Esophagus muscularis mucosa (tissue), 4 donors: ENCODE measurements around the gene SEMA5B. TPM values are rescaled to one million over a fixed set of nuclear protein-coding genes. Genes with fewer than 3 reads are reported as not detected.

ENCODE experiments used
- DNase-seq: peaks from one replicate; pipeline ENCODE4 v3.0.0-alpha.2; 2017; ENCODE audit errors: extremely low spot score
- H3K27ac ChIP-seq, 4 donors: fragments of 200-600 bp; sonication (generic); replicated peaks in 1 of 4; 1 replicate in 3 of 4; 2 replicates in 1 of 4; pipeline ENCODE4 v1.5.1; 2016 to 2019; ENCODE audit warnings: mild to moderate bottlenecking in 1 of 4
- H3K27me3 ChIP-seq, 4 donors: fragments of 200-600 bp; sonication (generic); one replicate each; pipeline versions ENCODE4 v1.5.1 to v1.6.0; 2016 to 2019
- H3K36me3 ChIP-seq, 4 donors: fragments of 200-600 bp; sonication (generic); one replicate each; pipeline ENCODE4 v1.5.1; 2016 to 2019
- H3K4me1 ChIP-seq, 4 donors: fragments of 200-600 bp; sonication (generic); one replicate each; pipeline ENCODE4 v1.5.1; 2016 to 2019
- H3K4me3 ChIP-seq, 4 donors: fragments of 200-600 bp; sonication (generic); 1 replicate in 2 of 4; 2 replicates in 2 of 4; pipeline ENCODE4 v1.5.1; 2016 to 2019; ENCODE audit warnings: mild to moderate bottlenecking in 4 of 4, moderate library complexity in 1 of 4
- H3K9me3 ChIP-seq, 4 donors: fragments of 200-600 bp; sonication (generic); 1 replicate in 3 of 4; 2 replicates in 1 of 4; pipeline ENCODE4 v1.5.1; 2016 to 2019
- CTCF ChIP-seq, 3 experiments: fragments of 200-600 bp in 2 of 3; fragments of 450-650 bp in 1 of 3; sonication (generic) in 2 of 3; IDR thresholded peaks; one replicate each; pipeline ENCODE4 v1.5.1; 2017 to 2019; ENCODE audit warnings: antibody characterized with exemption in 3 of 3, mild to moderate bottlenecking in 2 of 3, moderate library complexity in 1 of 3
- EP300 ChIP-seq: sonication (generic); formaldehyde crosslinking; IDR thresholded peaks from one replicate; pipeline ENCODE4 v1.6.1; 2017; ENCODE audit warnings: antibody characterized with exemption
- POLR2A ChIP-seq: fragments of 450-650 bp; IDR thresholded peaks from one replicate; pipeline ENCODE4 v1.6.1; 2017; ENCODE audit warnings: antibody characterized with exemption, moderate library complexity, mild to moderate bottlenecking, low read depth
- POLR2AphosphoS5 ChIP-seq, 2 donors: sonication (generic); formaldehyde crosslinking; IDR thresholded peaks; one replicate each; pipeline ENCODE4 v1.6.1; 2017; ENCODE audit warnings: antibody characterized with exemption in 2 of 2
- WGBS: methylation state at CpG from one replicate; pipeline ENCODE4 v1.1.5; 2018; 5-methylcytosine and 5-hydroxymethylcytosine counted together
- intact Hi-C: fragments of 100-400 bp; cut with DNase I; formaldehyde crosslinking; loops from one replicate; pipeline ENCODE4 v1.15.1; 2023
- total RNA-seq, 4 donors: library from RNA; depleted of rRNA; stranded (reverse); fragments of >200 nt; gene quantifications; one replicate each; pipeline versions ENCODE4 v1.1.0 to v1.2.1, GENCODE V29; 2016

The SEMA5B gene
- total RNA-seq, 4 donors from 2014 or later = under 0.01 to 1.6 (median 0.34) TPM

- H3K27ac ChIP-seq = no peak overlapping the region
- no peaks in the 10 kb centered on the region for H3K36me3 ChIP-seq
- no peak for DNase-seq
These were observed 18.9 kb upstream of the SEMA5B start for GRCh38 chr3:123046262-123047061.

GRCh38 chr3:123044981-123045763, 17.6 kb upstream of the SEMA5B start:
- H3K4me3 ChIP-seq = no peak overlapping the region
- TF ChIP-seq CTCF (IDR thresholded peaks at IDR 0.05) (no peak), POLR2AphosphoS5 (IDR thresholded peaks at IDR 0.05) (no peak), EP300 (no peak), POLR2A (no peak)
- no peaks in the 10 kb centered on the region for H3K4me1 ChIP-seq
- no peak overlapping the region for H3K27ac ChIP-seq
- 68% methylated on average over 5 of the region's 5 CpGs for WGBS
- no peaks in the 10 kb centered on the region for H3K36me3 ChIP-seq
- intact Hi-C loops = no loop called here
- DNase-seq = no peak
- no peaks in the 10 kb centered on the region for H3K9me3 ChIP-seq
- no peaks in the 10 kb centered on the region for H3K27me3 ChIP-seq

More at GRCh38 chr3:123046262-123047061, 18.9 kb upstream of the SEMA5B start:
- TF ChIP-seq CTCF (IDR thresholded peaks at IDR 0.05) = no peak
- no peak for TF ChIP-seq POLR2AphosphoS5 (IDR thresholded peaks at IDR 0.05)
- no peak for TF ChIP-seq POLR2A
- no peak for TF ChIP-seq EP300
- 67% methylated on average over 10 of the region's 10 CpGs for WGBS
- Histone ChIP-seq H3K4me1 (no peaks in the 10 kb centered on the region), H3K9me3 (no peaks in the 10 kb centered on the region), H3K27me3 (no peaks in the 10 kb centered on the region), H3K4me3 (no peak overlapping the region)
- intact Hi-C loops = no loop called here

- WGBS = 87% methylated on average over 6 of the region's 6 CpGs
- intact Hi-C loops = no loop called here
- TF ChIP-seq POLR2AphosphoS5 (IDR thresholded peaks at IDR 0.05) (no peak), EP300 (no peak), POLR2A (no peak), CTCF (IDR thresholded peaks at IDR 0.05) (no peak)
These were observed 14.8 kb upstream of the SEMA5B start for GRCh38 chr3:123042413-123042812.

GRCh38 chr3:123039178-123039577, 11.6 kb upstream of the SEMA5B start:
- peaks cover 0 to 17% (median 0%) of the 10 kb centered on the region in 4 donors for H3K27me3 ChIP-seq
- H3K36me3 ChIP-seq = no peaks in the 10 kb centered on the region
- intact Hi-C loops = no loop called here
- TF ChIP-seq POLR2AphosphoS5 (IDR thresholded peaks at IDR 0.05) = no peak
- no peak for TF ChIP-seq CTCF (IDR thresholded peaks at IDR 0.05)
- no peak for TF ChIP-seq POLR2A
- TF ChIP-seq EP300 = no peak
- H3K9me3 ChIP-seq = no peaks in the 10 kb centered on the region
- no peak overlapping the region for H3K27ac ChIP-seq
- WGBS = 73% methylated on average over 3 of the region's 3 CpGs
- H3K4me3 ChIP-seq = no peak overlapping the region
- no peak for DNase-seq
- H3K4me1 ChIP-seq = peaks cover 0 to 4% (median 0%) of the 10 kb centered on the region in 4 donors

More at GRCh38 chr3:123042413-123042812, 14.8 kb upstream of the SEMA5B start:
- no peaks in the 10 kb centered on the region for H3K9me3 ChIP-seq
- DNase-seq = no peak
- H3K27ac ChIP-seq = no peak overlapping the region
- no peaks in the 10 kb centered on the region for H3K36me3 ChIP-seq
- no peak overlapping the region for H3K4me3 ChIP-seq
- H3K4me1 ChIP-seq = no peaks in the 10 kb centered on the region
- H3K27me3 ChIP-seq = peaks cover 0 to 4% (median 0%) of the 10 kb centered on the region in 4 donors
